Natural killer cell (primary cell): ENCODE results near the gene LRRC58. TPM values are rescaled to one million over a fixed set of nuclear protein-coding genes. Genes with fewer than 3 reads are reported as not detected.
"Not testable (repeated sequence)": the region's sequence is repeated elsewhere in the genome, so short reads cannot be mapped to it uniquely, and the experiment has no call there.

Source experiments
- ATAC-seq, 3 donors: fragments of 150-1000 bp in 2 of 3; fragments of 200-7000 bp in 1 of 3; cut with Tn5 transposase; 1 replicate in 1 of 3; 2 replicates in 2 of 3; pipeline ENCODE4 v1.10.0; 2021; ENCODE audit warnings: mild to moderate bottlenecking in 2 of 3, moderate library complexity in 2 of 3
- DNase-seq, 2 donors: peaks; one replicate each; pipeline versions ENCODE4 v3.0.0 to v3.0.0-alpha.2; 2013 to 2021; ENCODE audit warnings: mixed read lengths in 1 of 2
- H3K27ac ChIP-seq: one replicate; pipeline ENCODE4 v1.5.1; 2013; ENCODE audit warnings: mild to moderate bottlenecking, low read length
- H3K27me3 ChIP-seq: one replicate; pipeline ENCODE4 v1.6.1; 2013; ENCODE audit warnings: low read length; ENCODE audit not compliant: control insufficient read depth, insufficient read depth
- H3K36me3 ChIP-seq: one replicate; pipeline ENCODE4 v1.6.1; 2013; ENCODE audit warnings: low read length; ENCODE audit not compliant: control insufficient read depth, insufficient read depth
- H3K4me1 ChIP-seq: one replicate; pipeline ENCODE4 v1.6.1; 2013; ENCODE audit warnings: low read length; ENCODE audit not compliant: control insufficient read depth, insufficient read depth
- H3K4me3 ChIP-seq: one replicate; pipeline ENCODE4 v1.5.1; 2013; ENCODE audit warnings: low read length
- H3K9me3 ChIP-seq: one replicate; pipeline ENCODE4 v1.6.1; 2013; ENCODE audit warnings: low read length; ENCODE audit not compliant: control insufficient read depth, insufficient read depth
- H3K27ac Mint-ChIP-seq, 2 donors: one replicate each; pipeline ENCODE4 v1.8.0; 2022; ENCODE audit warnings: mild to moderate bottlenecking in 2 of 2, mixed read lengths in 2 of 2, moderate library complexity in 1 of 2
- H3K27me3 Mint-ChIP-seq, 2 donors: one replicate each; pipeline ENCODE4 v1.8.0; 2022; ENCODE audit warnings: low read depth in 2 of 2, mixed read lengths in 2 of 2
- H3K36me3 Mint-ChIP-seq: one replicate; pipeline ENCODE4 v1.8.0; 2022; ENCODE audit warnings: mixed read lengths
- H3K4me1 Mint-ChIP-seq, 2 donors: one replicate each; pipeline ENCODE4 v1.8.0; 2022; ENCODE audit warnings: mixed read lengths in 2 of 2
- H3K4me3 Mint-ChIP-seq: one replicate; pipeline ENCODE4 v1.8.0; 2022; ENCODE audit warnings: mild to moderate bottlenecking, moderate library complexity, mixed read lengths
- H3K9me3 Mint-ChIP-seq, 2 donors: one replicate each; pipeline ENCODE4 v1.8.0; 2022; ENCODE audit warnings: mixed read lengths in 2 of 2
- WGBS: methylation state at CpG from one replicate; pipeline ENCODE4 v1.1.7; 2013; ENCODE audit warnings: missing lambda C conversion rate; ENCODE audit not compliant: insufficient coverage; 5-methylcytosine and 5-hydroxymethylcytosine counted together
- intact Hi-C: fragments of 100-400 bp; cut with micrococcal nuclease; formaldehyde crosslinking; loops from one replicate; pipeline ENCODE4 v1.14.2; 2022
- total RNA-seq, 4 donors: library from RNA; stranded (reverse); fragments of 120-200 nt in 1 of 4; gene quantifications; one replicate each; pipeline versions ENCODE4 v1.2.3 to v1.2.4, GENCODE V29; 2013 to 2022
- TF ChIP-seq, protein P1 (sequence below): fragments of 200-600 bp; IDR thresholded peaks from one replicate; pipeline ENCODE4 v1.8.0; 2022; ENCODE audit warnings: antibody characterized with exemption

The LRRC58 gene
- total RNA-seq, 3 donors from 2014 or later (not counting 1 experiment from before 2014, with no cell fraction given), result 17.0 to 21.8 (median 18.2) TPM

DNA sequence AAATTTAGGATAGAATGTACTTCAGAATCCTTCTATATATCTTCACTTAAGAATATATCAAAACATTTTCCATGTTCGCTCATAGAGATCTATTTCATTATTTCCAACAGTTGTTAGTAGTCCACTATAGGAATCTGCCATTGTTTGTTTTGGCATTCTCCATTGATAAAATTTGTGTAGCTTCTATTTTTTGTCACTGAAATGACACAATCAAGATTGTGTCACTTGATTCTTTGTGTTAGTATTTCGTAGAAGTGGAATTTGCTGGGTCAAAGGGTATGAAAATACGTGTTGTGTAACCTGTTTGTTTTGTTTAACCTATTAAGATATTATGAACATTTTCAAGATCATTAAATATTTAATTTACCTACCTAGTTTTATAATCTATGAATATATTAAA lies 48.2 kb downstream of the LRRC58 start:
- TF ChIP-seq, protein P1, sequence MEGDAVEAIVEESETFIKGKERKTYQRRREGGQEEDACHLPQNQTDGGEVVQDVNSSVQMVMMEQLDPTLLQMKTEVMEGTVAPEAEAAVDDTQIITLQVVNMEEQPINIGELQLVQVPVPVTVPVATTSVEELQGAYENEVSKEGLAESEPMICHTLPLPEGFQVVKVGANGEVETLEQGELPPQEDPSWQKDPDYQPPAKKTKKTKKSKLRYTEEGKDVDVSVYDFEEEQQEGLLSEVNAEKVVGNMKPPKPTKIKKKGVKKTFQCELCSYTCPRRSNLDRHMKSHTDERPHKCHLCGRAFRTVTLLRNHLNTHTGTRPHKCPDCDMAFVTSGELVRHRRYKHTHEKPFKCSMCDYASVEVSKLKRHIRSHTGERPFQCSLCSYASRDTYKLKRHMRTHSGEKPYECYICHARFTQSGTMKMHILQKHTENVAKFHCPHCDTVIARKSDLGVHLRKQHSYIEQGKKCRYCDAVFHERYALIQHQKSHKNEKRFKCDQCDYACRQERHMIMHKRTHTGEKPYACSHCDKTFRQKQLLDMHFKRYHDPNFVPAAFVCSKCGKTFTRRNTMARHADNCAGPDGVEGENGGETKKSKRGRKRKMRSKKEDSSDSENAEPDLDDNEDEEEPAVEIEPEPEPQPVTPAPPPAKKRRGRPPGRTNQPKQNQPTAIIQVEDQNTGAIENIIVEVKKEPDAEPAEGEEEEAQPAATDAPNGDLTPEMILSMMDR, result no peak
- no peaks in the 10 kb centered on the region for H3K36me3 Mint-ChIP-seq
- WGBS, result no CpG with 5 or more reads among the region's 3 CpGs

GRCh38 chr3:120299403-120299802 lies 49.8 kb downstream of the LRRC58 start:
- Histone ChIP-seq H3K27me3 (no peaks in the 10 kb centered on the region), H3K36me3 (no peaks in the 10 kb centered on the region), H3K4me3 (no peak overlapping the region), H3K4me1 (no peaks in the 10 kb centered on the region), H3K27ac (no peak overlapping the region), H3K9me3 (no peaks in the 10 kb centered on the region)
- no peak overlapping the region for H3K4me3 Mint-ChIP-seq
- no peaks in the 10 kb centered on the region for H3K36me3 Mint-ChIP-seq
- H3K27me3 Mint-ChIP-seq, result peaks cover 7 to 10% of the 10 kb centered on the region in 2 donors
- DNase-seq, result no peak
- H3K9me3 Mint-ChIP-seq, result no peaks in the 10 kb centered on the region
- intact Hi-C loops, result no loop called here
- H3K4me1 Mint-ChIP-seq, result no peaks in the 10 kb centered on the region
- no peak for ATAC-seq
- H3K27ac Mint-ChIP-seq, result no peak overlapping the region
- TF ChIP-seq, protein P1, result no peak

More for the DNA sequence above, 48.2 kb downstream of the LRRC58 start:
- H3K27ac Mint-ChIP-seq, result no peak overlapping the region
- ATAC-seq (no peak), DNase-seq (no peak)
- no peak overlapping the region for H3K27ac ChIP-seq
- peaks cover 7 to 10% of the 10 kb centered on the region in 2 donors for H3K27me3 Mint-ChIP-seq
- no peak overlapping the region for H3K4me3 ChIP-seq
- intact Hi-C loops, result no loop called here
- H3K4me3 Mint-ChIP-seq, result no peak overlapping the region
- no peaks in the 10 kb centered on the region for H3K36me3 ChIP-seq
- H3K4me1 ChIP-seq, result no peaks in the 10 kb centered on the region
- H3K9me3 ChIP-seq, result no peaks in the 10 kb centered on the region
- no peaks in the 10 kb centered on the region for H3K9me3 Mint-ChIP-seq
- H3K4me1 Mint-ChIP-seq, result no peaks in the 10 kb centered on the region
- H3K27me3 ChIP-seq, result no peaks in the 10 kb centered on the region

DNA sequence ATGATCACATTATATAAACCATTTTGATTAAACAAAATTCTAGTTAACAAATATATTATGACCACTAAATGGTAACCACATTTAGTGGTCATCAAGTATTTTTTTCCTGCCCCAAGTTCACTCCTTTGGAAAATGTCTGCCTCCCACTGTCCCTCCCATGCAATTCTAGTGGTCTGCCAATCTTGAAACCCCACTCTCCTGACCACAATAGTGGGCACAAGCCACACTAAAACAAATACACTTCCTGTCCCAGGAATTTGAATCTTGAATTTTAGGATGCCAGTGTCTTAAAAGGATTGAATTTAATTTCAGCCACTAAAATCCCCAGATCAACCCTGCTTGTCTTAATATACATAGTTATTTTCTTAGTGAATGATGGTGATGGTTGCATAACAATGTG lies 50.2 kb downstream of the LRRC58 start:
- no peaks in the 10 kb centered on the region for H3K4me1 Mint-ChIP-seq
- intact Hi-C loops, result no loop called here
- H3K9me3 ChIP-seq, result no peaks in the 10 kb centered on the region
- TF ChIP-seq, protein P1, result no peak
- H3K4me3 ChIP-seq, result no peak overlapping the region
- no peaks in the 10 kb centered on the region for H3K36me3 ChIP-seq
- H3K36me3 Mint-ChIP-seq, result no peaks in the 10 kb centered on the region
- no peak overlapping the region for H3K27ac Mint-ChIP-seq
- no peaks in the 10 kb centered on the region for H3K4me1 ChIP-seq
- H3K27me3 Mint-ChIP-seq, result peaks cover 7 to 10% of the 10 kb centered on the region in 2 donors
- no peaks in the 10 kb centered on the region for H3K9me3 Mint-ChIP-seq
- no peak for ATAC-seq
- no peak overlapping the region for H3K4me3 Mint-ChIP-seq
- H3K27ac ChIP-seq, result no peak overlapping the region
- no peak for DNase-seq
- no peaks in the 10 kb centered on the region for H3K27me3 ChIP-seq

DNA sequence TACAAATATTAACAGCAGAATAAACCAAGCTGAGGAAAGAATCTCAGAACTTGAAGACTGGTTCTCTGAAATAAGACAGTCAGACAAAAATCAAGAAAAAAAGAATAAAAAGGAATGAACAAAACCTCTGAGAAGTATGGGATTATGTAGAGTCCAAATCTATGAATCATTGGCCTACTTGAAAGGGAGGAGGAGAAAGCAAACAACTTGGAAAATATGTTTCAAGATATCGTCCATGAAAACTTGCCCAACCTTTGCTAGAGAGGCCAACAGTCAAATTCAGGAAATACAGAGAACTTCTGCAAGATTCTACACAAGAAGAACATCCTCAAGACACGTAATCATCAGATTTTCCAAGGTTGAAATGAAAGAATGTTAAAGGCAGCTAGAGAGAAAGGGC lies 57.6 kb downstream of the LRRC58 start:
- intact Hi-C loops, result not testable (repeated sequence)

More for the DNA sequence above, 57.6 kb downstream of the LRRC58 start:
- Mint-ChIP-seq H3K27me3 (peaks cover 6 to 28% of the 10 kb centered on the region in 2 donors), H3K36me3 (peaks cover 16% of the 10 kb centered on the region)
- DNase-seq, H3K36me3 ChIP-seq, H3K4me3 Mint-ChIP-seq, ATAC-seq, H3K9me3 ChIP-seq, H3K27ac ChIP-seq, H3K9me3 Mint-ChIP-seq, H3K4me1 Mint-ChIP-seq, H3K27me3 ChIP-seq, H3K4me3 ChIP-seq, H3K27ac Mint-ChIP-seq, H3K4me1 ChIP-seq: not testable (repeated sequence)
- 100% methylated on average over 2 of the region's 2 CpGs for WGBS
